Measurements from ENCODE around the gene LHX3. TPM values are rescaled to one million over a fixed set of nuclear protein-coding genes. Genes with fewer than 3 reads are reported as not detected.

The LHX3 gene
- polyA plus RNA-seq, 1 of the 3 experiments (the other 2 are of a cell fraction) = not detected

- TF ChIP-seq USF2 (IDR thresholded peaks at IDR 0.05; ENCODE audit: borderline replicate concordance, low read depth, low read length) = no peak
- no peak for TF ChIP-seq SIN3A (IDR thresholded peaks at IDR 0.05; ENCODE audit: borderline replicate concordance, low read depth, low read length)
- no peak for TF ChIP-seq IRF3 (IDR thresholded peaks at IDR 0.05; ENCODE audit: low read depth, low read length)
- no peak for TF ChIP-seq EZH2phosphoT487 (IDR thresholded peaks at IDR 0.05; ENCODE audit: borderline replicate concordance, low read depth)
- TF ChIP-seq PBX3 (IDR thresholded peaks at IDR 0.05) = no peak
- no peak for TF ChIP-seq NRF1 (IDR thresholded peaks at IDR 0.05; ENCODE audit: low read depth, low read length)
- TF ChIP-seq FOXJ3 (CRISPR knock-in tag; IDR thresholded peaks at IDR 0.05) = no peak
These were observed 653 bp downstream of the LHX3 start (continued) for GRCh38 chr9:136204145-136204805.

GRCh38 chr9:136203408-136204144 lies 1.4 kb downstream of the LHX3 start:
- H3K9me3 ChIP-seq = no peaks in the 10 kb centered on the region
- H3K9ac ChIP-seq = no peak overlapping the region
- no peak for TF ChIP-seq SMC3 (IDR thresholded peaks at IDR 0.05; ENCODE audit: low read depth, low read length)
- TF ChIP-seq CHD2 (IDR thresholded peaks at IDR 0.05; ENCODE audit: low read length, partially characterized antibody) = no peak
- TF ChIP-seq MXI1 (IDR thresholded peaks at IDR 0.05; ENCODE audit: low read depth, low read length) = no peak
- TF ChIP-seq NRF1 (IDR thresholded peaks at IDR 0.05; ENCODE audit: low read depth, low read length) = no peak
- no peak for TF ChIP-seq JUND (IDR thresholded peaks at IDR 0.05)
- TF ChIP-seq TAF1 (IDR thresholded peaks at IDR 0.05; ENCODE audit: borderline replicate concordance, low read depth, low read length) = no peak
- TF ChIP-seq TCF12 (IDR thresholded peaks at IDR 0.05) = no peak
- no peak for TF ChIP-seq EZH2phosphoT487 (IDR thresholded peaks at IDR 0.05; ENCODE audit: borderline replicate concordance, low read depth)
- no peak for TF ChIP-seq POLR2AphosphoS5 (IDR thresholded peaks at IDR 0.05; ENCODE audit: low read depth, low read length)
- TF ChIP-seq CTCF (IDR thresholded peaks at IDR 0.05) = no peak
- WGBS (ENCODE audit: low lambda C conversion rate) = 27% methylated on average over 20 of the region's 33 CpGs
- no peaks in the 10 kb centered on the region for H3F3A ChIP-seq (replicated peaks; ENCODE audit: insufficient read depth)
- no peak overlapping the region for H3K4me2 ChIP-seq
- DNase-seq = peak; percentile 52
- POLR2A ChIA-PET = no interaction called here
- H3K4me1 ChIP-seq (ENCODE audit: control insufficient read depth in 1 of 2, insufficient read depth in 2 of 2, low read depth in 1 of 2, low read length in 1 of 2) = peaks cover 0 to 9% of the 10 kb centered on the region in 2 experiments; a peak in 1 of 4 replicates
- H3K27me3 ChIP-seq (ENCODE audit: insufficient read depth) = peaks cover 48% of the 10 kb centered on the region
- H3K27ac ChIP-seq (ENCODE audit: low read depth in 2 of 2, low read length in 1 of 2) = no peak overlapping the region
- H3K79me2 ChIP-seq (ENCODE audit: insufficient read depth) = no peaks in the 10 kb centered on the region
- H4K20me1 ChIP-seq (ENCODE audit: insufficient read depth) = peaks cover 43% of the 10 kb centered on the region
- no peaks in the 10 kb centered on the region for H3K9me2 ChIP-seq
- CTCF ChIA-PET = interaction anchor here (1.0 to 2.3 kb wide), 8 partner anchors 15 to 80 kb away, joined by 3 to 7 read pairs (median 4); no protein-coding TSS in a partner anchor
- no peaks in the 10 kb centered on the region for H3K36me3 ChIP-seq (replicated peaks in 1 of 2; ENCODE audit: control insufficient read depth in 1 of 2, insufficient read depth in 2 of 2, low read length in 1 of 2)
- no peak overlapping the region for H2AFZ ChIP-seq (ENCODE audit: low read depth)
- H3K4me3 ChIP-seq (ENCODE audit: low read depth in 2 of 2, low read length in 1 of 2) = no peak overlapping the region
